ENCODE results near the gene CDH1.

- TF ChIP-seq CTCF (conservative IDR thresholded peaks at IDR 0.05; ENCODE audit: low read length) (no peak), EZH2phosphoT487 (IDR thresholded peaks at IDR 0.05; ENCODE audit: borderline replicate concordance) (no peak)
Measured at GRCh38 chr16:68860978-68861892, 124.1 kb downstream of the CDH1 start.

Measured in Loucy (cell line).